K562 (cell line): ENCODE results near the gene BFSP1. TPM values are rescaled to one million over a fixed set of nuclear protein-coding genes. Genes with fewer than 3 reads are reported as not detected.

ENCODE experiments used
- ATAC-seq: fragments of 200-7000 bp; cut with Tn5 transposase; 3 replicates; pipeline ENCODE4 v1.9.1; 2020; ENCODE audit warnings: moderate library complexity
- BruUV-seq: library from RNA; stranded (reverse); fragments of 400-500 nt; replicated peaks from 2 replicates; lab custom pipeline; 2021; lab: Mats Ljungman, UMichigan
- CTCF ChIA-PET: fragments of 300-600 bp; formaldehyde crosslinking; extraction: SDS; loops from one replicate; lab custom pipeline; 2021; ENCODE audit warnings: low intra/inter-chr PET ratio; lab: Yijun Ruan, JAX
- POLR2A ChIA-PET: fragments of 300-600, 350-650 bp; sonication (Branson Sonifier 250); formaldehyde crosslinking; extraction: SDS; loops from one replicate; lab custom pipeline; 2021; ENCODE audit warnings: antibody characterized with exemption, inconsistent platforms; lab: Yijun Ruan, JAX
- DNase-seq, 4 experiments: peaks; one replicate each; pipeline versions ENCODE4 v3.0.0 to v3.0.0-alpha.2; 2011 to 2018; ENCODE audit warnings: low spot score in 3 of 4, mixed read lengths in 3 of 4; ENCODE audit errors: extremely low read depth in 1 of 4
- FAIRE-seq: peaks from 2 replicates; lab custom pipeline; 2011; peaks lifted over from hg19 to GRCh38; lab: Jason Lieb, UNC
- H2AFZ ChIP-seq: 2 replicates; pipeline ENCODE4 v1.6.0; 2011; ENCODE audit warnings: low read depth, low read length, control low read depth, inconsistent platforms
- H3K27ac ChIP-seq: fragments of 200-600 bp; 3 replicates; pipeline ENCODE4 v1.8.0; 2011; ENCODE audit warnings: low read depth, mild to moderate bottlenecking, control low read depth, inconsistent platforms, low read length, moderate library complexity, mixed read lengths; ENCODE audit errors: extremely low read depth
- H3K27me3 ChIP-seq, 2 experiments: fragments of 300-600 bp in 1 of 2; 2 replicates in 1 of 2; 3 replicates in 1 of 2; pipeline versions ENCODE4 v1.6.0 to v1.8.0; 2011; ENCODE audit warnings: inconsistent platforms in 2 of 2, low read length in 2 of 2, mild to moderate bottlenecking in 1 of 2, mixed read lengths in 1 of 2, moderate library complexity in 1 of 2; ENCODE audit not compliant: control insufficient read depth in 2 of 2, insufficient read depth in 2 of 2
- H3K36me3 ChIP-seq: fragments of 300-600 bp; 3 replicates; pipeline ENCODE4 v1.8.0; 2011; ENCODE audit warnings: mild to moderate bottlenecking, low read length, inconsistent platforms; ENCODE audit not compliant: control insufficient read depth, insufficient read depth
- H3K4me1 ChIP-seq, 2 experiments: fragments of 200-600 bp in 1 of 2; replicated peaks in 1 of 2; 2 replicates in 1 of 2; 3 replicates in 1 of 2; pipeline versions ENCODE4 v1.5.1 to v1.8.0; 2011; ENCODE audit warnings: inconsistent platforms in 2 of 2, low read length in 2 of 2, mild to moderate bottlenecking in 1 of 2, mixed read lengths in 1 of 2, moderate library complexity in 1 of 2; ENCODE audit not compliant: control insufficient read depth in 2 of 2, insufficient read depth in 2 of 2
- H3K4me2 ChIP-seq: 2 replicates; pipeline ENCODE4 v1.6.1; 2011; ENCODE audit warnings: low read length, control low read depth, inconsistent platforms, mixed read lengths; ENCODE audit not compliant: insufficient read depth
- H3K4me3 ChIP-seq: fragments of 200-600 bp; sonication (generic), shearing (Covaris generic); 2 replicates; pipeline ENCODE4 v1.5.1; 2016; ENCODE audit warnings: control low read depth, inconsistent platforms
- H3K79me2 ChIP-seq: fragments of 200-600 bp; 3 replicates; pipeline ENCODE4 v1.8.0; 2011; ENCODE audit warnings: low read length, inconsistent platforms; ENCODE audit not compliant: control insufficient read depth, insufficient read depth
- H3K9ac ChIP-seq, 2 experiments: 2 replicates each; pipeline versions ENCODE4 v1.6.0 to v1.6.1; 2011; ENCODE audit warnings: low read depth in 2 of 2, low read length in 2 of 2, control low read depth in 1 of 2, inconsistent platforms in 1 of 2, mild to moderate bottlenecking in 1 of 2, mixed read lengths in 1 of 2; ENCODE audit not compliant: insufficient read depth in 1 of 2
- H3K9me1 ChIP-seq: one replicate; pipeline ENCODE4 v1.6.0; 2011; ENCODE audit warnings: inconsistent platforms, mild to moderate bottlenecking, low read length, moderate library complexity; ENCODE audit not compliant: control insufficient read depth, insufficient read depth
- H3K9me3 ChIP-seq: replicated peaks from 2 replicates; pipeline ENCODE4 v1.5.1; 2011; ENCODE audit warnings: low read depth, low read length, inconsistent platforms; ENCODE audit not compliant: control insufficient read depth, insufficient read depth
- H4K20me1 ChIP-seq: replicated peaks from 2 replicates; pipeline ENCODE4 v1.6.1; 2011; ENCODE audit warnings: low read length, inconsistent platforms, mixed read lengths; ENCODE audit not compliant: control insufficient read depth, insufficient read depth
- C11orf30 ChIP-seq: fragments of 450-650 bp; IDR thresholded peaks from 2 replicates; pipeline ENCODE4 v1.6.1; 2016; ENCODE audit warnings: low read depth, mild to moderate bottlenecking
- CBX1 ChIP-seq: sonication (generic); IDR thresholded peaks from 2 replicates; pipeline ENCODE4 v1.6.1; 2016; ENCODE audit warnings: antibody characterized with exemption, low read depth, mild to moderate bottlenecking
- CREM ChIP-seq: IDR thresholded peaks from 2 replicates; pipeline ENCODE4 v1.6.1; 2014; ENCODE audit warnings: antibody characterized with exemption, low read depth
- ELF2 ChIP-seq: fragments of 250-450 bp; sonication (Bioruptor Pico); IDR thresholded peaks from 2 replicates; pipeline ENCODE4 v1.5.0; 2021; ENCODE audit warnings: mild to moderate bottlenecking
- ETV5 ChIP-seq: sonication (generic); formaldehyde crosslinking; IDR thresholded peaks from 2 replicates; pipeline ENCODE4 v1.4.0; 2020; ENCODE audit warnings: low read depth, mild to moderate bottlenecking, missing genetic modification reagents
- MEF2D ChIP-seq: conservative IDR thresholded peaks from 2 replicates; pipeline ENCODE4 v1.6.1; 2016; ENCODE audit warnings: low read depth, missing genetic modification characterization, missing compliant biosample characterization
- NCOA6 ChIP-seq: fragments of 450-650 bp; IDR thresholded peaks from 2 replicates; pipeline ENCODE4 v1.6.1; 2017; ENCODE audit warnings: mild to moderate bottlenecking
- NFXL1 ChIP-seq: fragments of 450-650 bp; formaldehyde crosslinking; IDR thresholded peaks from 2 replicates; pipeline ENCODE4 v1.4.0; 2021; ENCODE audit warnings: mild to moderate bottlenecking
- NKRF ChIP-seq: fragments of 450-650 bp; IDR thresholded peaks from 2 replicates; pipeline ENCODE4 v1.6.1; 2016; ENCODE audit warnings: borderline replicate concordance
- POLR2B ChIP-seq: fragments of 450-650 bp; IDR thresholded peaks from 2 replicates; pipeline ENCODE4 v1.6.1; 2018; ENCODE audit warnings: low read depth; ENCODE audit not compliant: partially characterized antibody
- RFX7 ChIP-seq: fragments of 250-450 bp; sonication (Bioruptor Pico); IDR thresholded peaks from 2 replicates; pipeline ENCODE4 v1.5.1; 2021; ENCODE audit warnings: mild to moderate bottlenecking
- WHSC1 ChIP-seq: IDR thresholded peaks from one replicate; pipeline ENCODE4 v1.6.1; 2012; ENCODE audit warnings: low read length, control low read depth, inconsistent platforms
- ZNF121 ChIP-seq: sonication (generic); formaldehyde crosslinking; conservative IDR thresholded peaks from 2 replicates; pipeline ENCODE4 v1.8.0; 2022; ENCODE audit warnings: missing genetic modification reagents
- WGBS: fragments of 100-300 bp; shearing (Covaris generic); methylation state at CpG from one replicate; pipeline ENCODE4 v1.1.6; 2016; ENCODE audit warnings: low coverage, mixed read lengths; ENCODE audit not compliant: insufficient coverage; ENCODE audit errors: missing lambda C conversion rate; 5-methylcytosine and 5-hydroxymethylcytosine counted together
- in situ Hi-C: fragments of 300-500 bp; cut with MboI; formaldehyde crosslinking; loops from 4 replicates; pipeline ENCODE4 v1.15.0; 2018; ENCODE audit warnings: inconsistent platforms, mixed read lengths
- intact Hi-C: fragments of 100-400 bp; cut with micrococcal nuclease; formaldehyde crosslinking; loops from 2 replicates; pipeline ENCODE4 v1.14.2; 2022
- polyA plus RNA-seq, 8 experiments: library from polyadenylated mRNA; depleted of rRNA in 4 of 8; stranded (reverse) in 5 of 8; unstranded in 3 of 8; fragments of >200 nt; fragmentation: Nextera tagmentation in 2 of 8; fragmentation: Illumina TruSeq in 1 of 8; extraction: Ambion mirVana in 2 of 8; extraction: Trizol in 1 of 8; gene quantifications; 2 replicates each; pipeline versions ENCODE4 v1.2.1 to v1.2.3, GENCODE V29; 2011 to 2014; ENCODE audit warnings: inconsistent platforms in 1 of 8, missing spikeins in 1 of 8
- total RNA-seq, 7 experiments: library from RNA; depleted of rRNA in 6 of 7; stranded (reverse); fragments of >200 nt in 6 of 7; fragmentation: Illumina TruSeq in 2 of 7; extraction: Trizol in 2 of 7; gene quantifications; 2 replicates each; pipeline versions ENCODE4 v1.2.1 to v1.2.3, GENCODE V29; 2011 to 2021; ENCODE audit warnings: low replicate concordance in 1 of 7

The BFSP1 gene
- total and polyA plus RNA-seq, 9 of the 15 experiments (the other 6 are each of a cell fraction or from before 2014, with no cell fraction given): 0.09 to 0.86 (median 0.40) TPM

DNA sequence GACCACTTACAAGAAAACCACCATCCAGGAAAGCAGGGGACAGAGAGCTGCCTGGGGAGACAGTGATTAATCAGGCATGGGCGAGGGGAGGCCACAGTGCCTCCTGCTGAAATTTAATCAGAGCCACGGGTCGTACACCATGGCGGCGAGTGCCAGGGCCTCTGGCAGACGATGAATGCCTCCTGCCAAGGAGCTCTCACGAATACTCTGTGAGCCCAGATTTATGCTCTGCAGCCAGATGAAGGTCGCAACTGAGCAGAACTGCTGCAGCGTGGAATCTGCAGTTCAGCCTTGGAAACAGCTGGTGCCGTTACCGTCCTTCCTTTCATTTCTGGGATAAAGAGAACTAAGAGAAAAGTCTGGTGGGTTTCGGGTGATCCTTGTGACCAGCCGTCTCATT is 85.6 kb downstream of the BFSP1 start:
- ChIA-PET POLR2A (interaction anchor here (0.8 kb wide), 1 partner anchor 15 kb away, joined by 3 read pairs; no protein-coding TSS in a partner anchor), CTCF (no interaction called here)
- no peak for TF ChIP-seq C11orf30
- TF ChIP-seq CBX1: no peak
- TF ChIP-seq WHSC1: no peak
- TF ChIP-seq MEF2D (tag): no peak
- no peak for TF ChIP-seq RFX7 (CRISPR knock-in tag)
- no peak for TF ChIP-seq CREM
- TF ChIP-seq POLR2B: no peak
- no peak for TF ChIP-seq ETV5 (CRISPR knock-in tag)
- no peak for TF ChIP-seq ZNF121
- no peak for TF ChIP-seq ELF2 (CRISPR knock-in tag)
- TF ChIP-seq NCOA6: no peak
- no peak for TF ChIP-seq NKRF
- no peak for TF ChIP-seq NFXL1 (CRISPR knock-in tag)
- H3K36me3 ChIP-seq: no peaks in the 10 kb centered on the region
- in situ Hi-C loops (no loop called here), intact Hi-C loops (no loop called here)
- under 1% methylated on average over 12 of the region's 13 CpGs for WGBS
- BruUV-seq: no TSS peak
- H3K9me1 ChIP-seq: no peaks in the 10 kb centered on the region
- ATAC-seq (no peak), DNase-seq (no peak), FAIRE-seq (no peak)
- H3K4me3 ChIP-seq: no peak overlapping the region
- no peaks in the 10 kb centered on the region for H3K9me3 ChIP-seq
- no peaks in the 10 kb centered on the region; a peak in 1 of 5 replicates for H3K27me3 ChIP-seq
- H4K20me1 ChIP-seq: no peaks in the 10 kb centered on the region
- no peak overlapping the region for H2AFZ ChIP-seq
- H3K27ac ChIP-seq: no peak overlapping the region
- H3K4me2 ChIP-seq: no peak overlapping the region
- no peaks in the 10 kb centered on the region; a peak in 1 of 5 replicates for H3K4me1 ChIP-seq
- no peak overlapping the region for H3K9ac ChIP-seq
- H3K79me2 ChIP-seq: no peaks in the 10 kb centered on the region
